GM12865 (cell line): ENCODE data around the gene RNF44.

Source experiments
- DNase-seq: peaks from one replicate; pipeline ENCODE4 v3.0.0; 2010; ENCODE audit warnings: low read depth
- H3K4me3 ChIP-seq: 2 replicates; pipeline ENCODE4 v1.5.1; 2011; ENCODE audit warnings: mild to moderate bottlenecking, low read depth, low read length, control low read depth
- TF ChIP-seq, protein P1 (sequence below): IDR thresholded peaks from 2 replicates; pipeline ENCODE4 v1.5.1; 2011; ENCODE audit warnings: low read length, control low read depth, low read depth, inconsistent platforms; ENCODE audit not compliant: insufficient read depth; ENCODE audit errors: missing control alignments

RNF44 gene

GRCh38 chr5:176536902-176537553 is at the start of gene RNF44:
Gene RNF44 (minus strand): TSS chr5:176537402. CDS start chr5:176532472, 4,930 bp downstream.
- peak within 1 kb of the TSS; percentile 76 for H3K4me3 ChIP-seq
- peak; percentile 98 for DNase-seq
- TF ChIP-seq, protein P1, sequence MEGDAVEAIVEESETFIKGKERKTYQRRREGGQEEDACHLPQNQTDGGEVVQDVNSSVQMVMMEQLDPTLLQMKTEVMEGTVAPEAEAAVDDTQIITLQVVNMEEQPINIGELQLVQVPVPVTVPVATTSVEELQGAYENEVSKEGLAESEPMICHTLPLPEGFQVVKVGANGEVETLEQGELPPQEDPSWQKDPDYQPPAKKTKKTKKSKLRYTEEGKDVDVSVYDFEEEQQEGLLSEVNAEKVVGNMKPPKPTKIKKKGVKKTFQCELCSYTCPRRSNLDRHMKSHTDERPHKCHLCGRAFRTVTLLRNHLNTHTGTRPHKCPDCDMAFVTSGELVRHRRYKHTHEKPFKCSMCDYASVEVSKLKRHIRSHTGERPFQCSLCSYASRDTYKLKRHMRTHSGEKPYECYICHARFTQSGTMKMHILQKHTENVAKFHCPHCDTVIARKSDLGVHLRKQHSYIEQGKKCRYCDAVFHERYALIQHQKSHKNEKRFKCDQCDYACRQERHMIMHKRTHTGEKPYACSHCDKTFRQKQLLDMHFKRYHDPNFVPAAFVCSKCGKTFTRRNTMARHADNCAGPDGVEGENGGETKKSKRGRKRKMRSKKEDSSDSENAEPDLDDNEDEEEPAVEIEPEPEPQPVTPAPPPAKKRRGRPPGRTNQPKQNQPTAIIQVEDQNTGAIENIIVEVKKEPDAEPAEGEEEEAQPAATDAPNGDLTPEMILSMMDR = no peak

- DNase-seq = no peak
- H3K4me3 ChIP-seq = no peak overlapping the region
- TF ChIP-seq, protein P1 = no peak
These were observed 45.9 kb upstream of the RNF44 start for GRCh38 chr5:176583076-176583475.

DNA sequence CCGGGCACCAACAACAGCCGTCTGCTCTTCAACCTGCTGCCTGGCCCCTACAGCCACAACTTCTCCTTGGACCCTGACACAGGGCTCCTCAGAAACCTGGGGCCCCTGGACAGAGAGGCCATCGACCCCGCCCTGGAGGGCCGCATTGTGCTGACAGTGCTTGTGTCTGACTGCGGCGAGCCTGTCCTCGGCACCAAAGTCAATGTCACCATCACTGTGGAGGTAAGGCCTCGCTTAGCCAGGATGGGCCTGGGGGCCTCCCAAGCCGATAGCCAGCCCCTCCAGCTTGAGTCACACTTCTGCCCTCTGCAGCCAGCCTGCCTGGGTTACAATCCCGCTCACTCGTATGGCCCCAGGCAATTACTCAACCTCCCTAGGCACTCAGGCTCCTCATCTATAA is 44.2 kb upstream of the RNF44 start:
- TF ChIP-seq, protein P1 = no peak
- no peak overlapping the region for H3K4me3 ChIP-seq
- no peak for DNase-seq

- TF ChIP-seq, protein P1 = no peak
- H3K4me3 ChIP-seq = no peak overlapping the region
These were observed 42.1 kb upstream of the RNF44 start for GRCh38 chr5:176579323-176579722.

GRCh38 chr5:176578391-176578808 is 41.2 kb upstream of the RNF44 start:
- TF ChIP-seq, protein P1 = peak; percentile 67
- no peak overlapping the region for H3K4me3 ChIP-seq
- peak; percentile 66 for DNase-seq

More at GRCh38 chr5:176579323-176579722, 42.1 kb upstream of the RNF44 start:
- no peak for DNase-seq

DNA sequence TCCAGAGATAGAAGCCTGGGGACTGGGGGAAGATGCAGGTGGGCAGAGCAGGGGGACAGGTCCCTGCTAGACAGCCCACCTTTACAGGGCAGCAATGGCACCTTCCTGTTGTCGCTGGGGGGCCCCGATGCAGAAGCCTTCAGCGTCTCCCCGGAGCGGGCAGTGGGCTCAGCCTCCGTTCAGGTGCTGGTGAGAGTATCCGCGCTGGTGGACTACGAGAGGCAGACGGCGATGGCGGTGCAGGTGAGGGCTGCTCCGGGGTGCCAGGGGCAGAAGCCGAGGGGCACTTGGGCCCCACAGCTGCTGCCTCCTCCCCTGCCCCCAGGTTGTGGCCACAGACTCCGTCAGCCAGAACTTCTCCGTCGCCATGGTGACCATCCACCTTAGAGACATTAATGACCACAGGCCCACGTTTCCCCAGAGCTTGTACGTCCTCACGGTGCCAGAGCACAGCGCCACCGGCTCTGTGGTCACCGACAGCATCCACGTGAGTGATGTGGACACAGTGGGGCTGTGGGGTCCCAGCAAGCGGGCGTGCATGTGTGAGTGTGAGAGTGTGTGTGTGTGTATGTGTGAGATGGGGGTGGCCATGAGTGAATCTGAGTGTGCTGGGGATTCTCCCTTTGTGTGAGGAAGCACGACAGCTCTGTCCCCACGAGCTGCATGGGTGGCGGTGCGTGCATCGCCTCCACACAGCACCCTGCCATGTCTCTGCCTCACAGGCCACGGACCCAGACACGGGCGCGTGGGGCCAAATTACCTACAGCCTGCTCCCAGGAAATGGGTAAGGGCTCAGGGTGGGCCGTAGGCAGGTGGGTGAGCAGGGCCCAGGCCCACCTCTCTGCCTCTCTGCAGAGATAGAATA is 40.3 kb upstream of the RNF44 start:
- no peak for DNase-seq
- TF ChIP-seq, protein P1 = no peak
- no peak overlapping the region for H3K4me3 ChIP-seq
